KBM-7 (cell line): Measurements from ENCODE around the gene SHISA4.

ENCODE experiments used
- DNase-seq: peaks from one replicate; pipeline ENCODE4 v3.0.0-alpha.2; 2015
- in situ Hi-C: fragments of 300-500 bp; cut with MboI; formaldehyde crosslinking; loops from 2 replicates; pipeline ENCODE4 v1.14.3; 2020; ENCODE audit warnings: low sequenced_read_pairs, low pct_unique_long_range_greater_than_20kb, mixed read lengths

SHISA4 gene

GRCh38 chr1:201877877-201878401 is 10.8 kb upstream of the SHISA4 start:
- in situ Hi-C loops, result loop anchor here (25.0 kb wide), 1 partner anchor 234 kb away; the partner anchor contains the start of gene GPR37L1
- peak; percentile 52 for DNase-seq

DNA sequence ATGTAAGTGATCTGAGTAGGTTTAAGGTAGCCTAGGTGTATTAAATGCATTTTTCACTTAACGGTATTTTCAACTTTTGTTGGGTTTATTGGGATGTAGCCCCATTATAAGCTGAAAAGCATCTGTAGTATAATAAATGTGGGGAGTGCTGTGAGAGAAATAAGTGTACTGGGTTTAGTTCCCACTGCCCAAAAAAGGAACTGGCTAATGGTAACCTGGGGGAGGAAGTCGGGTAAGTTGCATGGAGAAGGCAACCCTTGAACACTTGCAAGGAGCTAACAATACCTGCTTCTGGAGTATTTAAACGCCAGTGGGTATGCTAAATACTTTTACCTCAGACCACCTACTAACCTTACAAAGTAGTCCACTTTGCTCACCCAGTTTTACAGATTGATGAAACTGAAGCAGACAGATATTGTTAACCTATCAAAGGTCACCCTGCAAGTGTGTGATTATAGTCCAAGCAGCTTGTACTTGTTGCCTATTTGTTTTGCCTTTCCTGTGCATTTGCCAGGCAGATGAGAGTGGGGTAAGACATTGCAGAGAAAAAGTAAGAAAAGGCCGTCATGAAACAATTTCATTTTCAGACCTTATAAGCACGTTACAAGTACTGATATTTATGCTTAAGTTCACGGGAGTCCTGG is 7.6 kb upstream of the SHISA4 start:
- in situ Hi-C loops, result loop anchor here (25.0 kb wide), 1 partner anchor 231 kb away; the partner anchor contains the start of gene GPR37L1
- peak; percentile 45 for DNase-seq

DNA sequence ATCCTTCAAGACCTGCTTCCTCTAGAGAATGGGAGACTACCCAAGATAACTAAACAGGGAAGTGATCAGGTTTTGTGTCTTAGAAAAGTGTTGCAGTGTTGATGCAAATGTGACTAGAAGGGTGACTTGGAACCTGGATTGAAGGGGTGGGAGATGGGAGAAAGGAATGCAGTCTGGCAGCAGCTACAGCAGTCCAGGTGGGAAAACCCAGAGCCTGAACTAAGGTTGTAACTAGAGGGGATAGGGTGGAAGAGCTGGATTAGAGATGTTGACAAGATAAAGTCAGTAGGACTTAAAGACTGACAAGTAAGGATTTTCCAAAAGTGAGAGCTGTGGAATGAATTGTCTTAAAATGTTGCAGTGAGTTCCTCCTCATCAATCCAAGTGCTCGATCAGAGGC is 7.1 kb upstream of the SHISA4 start:
- in situ Hi-C loops, result loop anchor here (25.0 kb wide), 1 partner anchor 231 kb away; the partner anchor contains the start of gene GPR37L1
- DNase-seq, result no peak

GRCh38 chr1:201882665-201883132 is 6.0 kb upstream of the SHISA4 start:
- in situ Hi-C loops, result loop anchor here (25.0 kb wide), 1 partner anchor 230 kb away; the partner anchor contains the start of gene GPR37L1
- DNase-seq, result peak; percentile 85

DNA sequence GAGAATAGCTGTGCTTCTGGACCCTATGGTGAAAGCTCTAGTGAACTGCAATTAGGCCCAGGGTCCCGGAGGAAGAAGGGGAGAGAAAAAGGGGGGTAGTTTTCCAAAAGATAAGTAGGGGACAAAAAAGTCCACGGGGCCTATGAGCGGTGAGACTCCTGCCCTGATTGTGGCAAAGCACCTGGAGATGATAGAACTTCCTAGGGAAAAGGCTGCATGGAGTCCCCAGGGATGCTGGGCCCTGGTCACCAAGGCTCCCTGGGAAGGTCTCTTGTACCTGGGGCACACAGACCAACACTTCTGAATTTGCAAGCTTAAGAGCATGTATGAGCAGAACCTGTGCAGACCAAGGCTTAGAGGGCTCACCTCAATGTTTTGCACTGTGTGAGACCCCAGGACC is 5.4 kb upstream of the SHISA4 start:
- in situ Hi-C loops, result loop anchor here (25.0 kb wide), 1 partner anchor 229 kb away; the partner anchor contains the start of gene GPR37L1

DNA sequence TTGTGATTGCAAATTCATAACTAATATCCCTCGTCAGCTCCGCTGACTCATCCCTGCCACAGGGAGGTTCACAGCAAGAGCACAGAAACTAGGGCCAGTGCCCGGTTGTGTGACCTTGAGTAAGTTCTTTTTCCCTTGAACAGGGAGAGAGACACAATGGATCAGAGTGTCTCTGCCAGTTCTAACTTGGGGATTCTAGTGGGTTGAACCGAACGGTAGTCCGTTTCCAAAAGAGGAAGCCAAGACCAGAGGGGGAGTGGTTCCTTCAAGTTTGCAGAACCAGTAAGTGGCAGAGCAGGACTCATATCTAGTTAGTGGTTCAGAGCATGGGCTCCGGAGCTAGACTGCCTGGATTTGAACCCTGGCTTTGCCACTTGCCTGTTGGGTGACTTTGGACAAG is 4.9 kb upstream of the SHISA4 start:
- in situ Hi-C loops, result loop anchor here (25.0 kb wide), 1 partner anchor 229 kb away; the partner anchor contains the start of gene GPR37L1

More for the DNA sequence above, 5.4 kb upstream of the SHISA4 start:
- no peak for DNase-seq

GRCh38 chr1:201884425-201884824 is 4.3 kb upstream of the SHISA4 start:
- in situ Hi-C loops, result loop anchor here (25.0 kb wide), 1 partner anchor 228 kb away; the partner anchor contains the start of gene GPR37L1
- DNase-seq, result no peak

More for the DNA sequence above, 4.9 kb upstream of the SHISA4 start:
- peak; percentile 59 for DNase-seq

GRCh38 chr1:201885531-201886075 is 3.1 kb upstream of the SHISA4 start:
- DNase-seq, result no peak
- in situ Hi-C loops, result loop anchor here (25.0 kb wide), 1 partner anchor 227 kb away; the partner anchor contains the start of gene GPR37L1

- in situ Hi-C loops, result loop anchor here (25.0 kb wide), 1 partner anchor 226 kb away; the partner anchor contains the start of gene GPR37L1
- DNase-seq, result no peak
Measured at GRCh38 chr1:201886103-201886885, 2.4 kb upstream of the SHISA4 start.

DNA sequence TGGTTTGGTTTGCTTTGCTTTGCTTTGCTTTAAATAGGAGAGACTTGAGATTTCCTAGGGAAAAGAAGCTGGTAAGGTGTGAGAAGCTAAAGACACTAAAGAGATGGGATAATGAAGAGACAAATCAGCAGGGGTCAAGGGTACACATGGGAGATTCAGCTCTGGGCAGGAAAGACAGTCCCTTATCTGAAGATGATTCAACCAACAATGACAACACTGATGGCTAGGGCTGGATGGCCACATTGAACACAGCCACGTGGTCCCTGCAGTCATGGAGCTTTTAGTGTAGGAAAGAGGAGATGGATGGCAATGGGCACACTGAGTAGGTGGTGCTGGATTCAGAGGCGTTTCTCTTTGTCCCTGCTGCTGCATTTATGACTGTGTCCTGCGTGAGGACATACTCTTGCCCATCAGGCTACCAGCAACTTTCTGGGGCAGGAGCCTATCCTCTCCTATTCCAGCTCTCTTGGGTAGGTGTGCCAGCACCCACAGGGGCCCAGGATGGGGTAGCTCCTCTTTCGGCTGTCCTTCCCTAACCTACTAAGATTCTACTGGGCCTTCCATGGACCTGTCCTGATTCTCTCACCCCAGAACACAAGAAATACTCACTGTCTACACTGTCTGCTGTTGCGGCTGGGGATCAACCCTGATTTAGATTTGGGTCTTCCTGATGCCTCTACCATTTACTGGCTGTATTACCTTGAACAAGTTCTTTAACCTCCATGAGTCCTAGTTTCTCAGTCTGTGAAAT is 1.4 kb upstream of the SHISA4 start:
- in situ Hi-C loops, result loop anchor here (25.0 kb wide), 1 partner anchor 225 kb away; the partner anchor contains the start of gene GPR37L1
- DNase-seq, result no peak

DNA sequence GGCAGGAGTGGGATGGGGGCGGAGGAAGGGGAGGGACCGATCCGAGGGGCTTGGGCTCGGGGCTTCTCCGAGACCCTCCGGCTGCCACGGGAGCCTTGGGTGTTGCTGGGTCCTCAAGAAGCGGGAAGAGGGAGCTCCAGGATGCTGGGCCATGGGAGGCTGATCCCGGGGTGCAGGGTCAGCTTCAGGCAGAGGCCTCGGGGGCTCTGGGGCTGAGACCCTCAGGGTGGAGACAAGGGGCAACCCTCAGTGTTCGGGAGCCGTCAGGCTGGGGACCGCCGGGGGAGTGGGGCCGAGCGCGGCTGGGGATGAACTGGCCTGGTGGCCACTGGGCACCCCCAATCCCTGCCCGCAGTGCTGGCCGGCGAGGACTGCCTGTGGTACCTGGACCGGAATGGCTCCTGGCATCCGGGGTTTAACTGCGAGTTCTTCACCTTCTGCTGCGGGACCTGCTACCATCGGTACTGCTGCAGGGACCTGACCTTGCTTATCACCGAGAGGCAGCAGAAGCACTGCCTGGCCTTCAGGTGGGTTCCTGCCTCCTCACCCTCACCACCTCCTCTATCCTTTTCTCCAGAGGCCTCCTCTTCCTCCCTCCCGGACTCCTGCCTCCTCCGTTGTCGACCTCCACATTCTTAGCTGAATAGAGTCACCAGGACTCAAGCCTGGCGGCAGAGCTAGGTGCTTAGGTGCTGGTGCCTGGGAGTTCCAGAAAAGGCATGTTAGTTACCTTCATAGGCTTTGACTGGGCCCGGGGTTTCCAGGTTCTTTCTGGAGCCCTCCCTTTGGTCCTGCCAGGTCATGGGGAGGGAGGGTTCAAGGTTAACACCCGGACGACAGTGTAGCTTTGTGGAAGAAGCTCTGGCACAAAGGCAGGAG is 631 bp downstream of the SHISA4 start:
- in situ Hi-C loops, result loop anchor here (25.0 kb wide), 1 partner anchor 223 kb away; the partner anchor contains the start of gene GPR37L1
- no peak for DNase-seq

- DNase-seq, result no peak
- in situ Hi-C loops, result loop anchor here (25.0 kb wide), 1 partner anchor 222 kb away; the partner anchor contains the start of gene GPR37L1
Measured at GRCh38 chr1:201890223-201890622, 1.5 kb downstream of the SHISA4 start.

GRCh38 chr1:201890806-201891450 is 2.2 kb downstream of the SHISA4 start:
- DNase-seq, result no peak
- in situ Hi-C loops, result loop anchor here (25.0 kb wide), 1 partner anchor 221 kb away; the partner anchor contains the start of gene GPR37L1

DNA sequence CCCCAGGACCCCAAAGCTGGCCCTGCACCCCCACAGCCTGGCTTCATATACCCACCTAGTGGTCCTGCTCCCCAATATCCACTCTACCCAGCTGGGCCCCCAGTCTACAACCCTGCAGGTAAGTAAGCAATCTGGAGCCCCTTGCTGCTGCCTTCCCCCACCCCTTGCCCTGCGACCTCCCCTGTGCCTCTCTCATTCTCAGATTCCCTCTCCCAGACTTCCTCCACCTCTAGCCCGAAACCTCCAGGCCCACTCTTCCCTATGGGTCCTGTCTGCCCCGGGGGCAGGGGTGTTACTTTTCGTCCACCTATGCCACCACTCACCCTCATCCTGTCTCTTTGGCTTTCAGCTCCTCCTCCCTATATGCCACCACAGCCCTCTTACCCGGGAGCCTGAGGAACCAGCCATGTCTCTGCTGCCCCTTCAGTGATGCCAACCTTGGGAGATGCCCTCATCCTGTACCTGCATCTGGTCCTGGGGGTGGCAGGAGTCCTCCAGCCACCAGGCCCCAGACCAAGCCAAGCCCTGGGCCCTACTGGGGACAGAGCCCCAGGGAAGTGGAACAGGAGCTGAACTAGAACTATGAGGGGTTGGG is 2.9 kb downstream of the SHISA4 start:
- in situ Hi-C loops, result loop anchor here (25.0 kb wide), 1 partner anchor 221 kb away; the partner anchor contains the start of gene GPR37L1
- no peak for DNase-seq

GRCh38 chr1:201892211-201892610 is 3.5 kb downstream of the SHISA4 start:
- in situ Hi-C loops, result loop anchor here (25.0 kb wide), 1 partner anchor 220 kb away; the partner anchor contains the start of gene GPR37L1

DNA sequence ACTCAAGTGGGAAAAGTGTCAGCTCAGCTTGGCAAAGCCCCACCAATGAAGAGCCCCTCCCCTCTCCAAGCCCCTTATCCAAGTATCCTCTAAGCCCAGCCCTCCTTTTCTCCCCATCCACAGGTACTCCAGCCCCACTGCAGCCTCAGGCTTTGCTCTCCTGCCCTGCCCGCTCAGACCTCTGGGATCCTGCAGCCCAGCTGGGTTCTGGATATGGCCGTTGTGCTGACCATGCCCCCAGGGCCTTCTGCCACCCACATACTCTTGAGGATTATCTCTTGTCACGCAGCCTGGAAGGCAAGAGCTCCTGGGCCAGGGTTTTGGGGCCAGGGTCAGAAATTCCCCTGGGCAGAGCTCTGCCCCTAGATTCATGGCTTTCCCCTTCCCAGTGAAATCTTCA is 4.7 kb downstream of the SHISA4 start:
- no peak for DNase-seq
- in situ Hi-C loops, result loop anchor here (25.0 kb wide), 1 partner anchor 219 kb away; the partner anchor contains the start of gene GPR37L1

More at GRCh38 chr1:201892211-201892610, 3.5 kb downstream of the SHISA4 start:
- no peak for DNase-seq
